GM18873 (cell line): ENCODE results near the gene MGLL.
A peak's percentile ranks its signal among the peaks of the same experiment; 100 is the strongest.

Experiments
- ATAC-seq: cut with Tn5 transposase; IDR thresholded peaks from one replicate; pipeline ENCODE4 v1.9.1; 2021; ENCODE audit warnings: mild to moderate bottlenecking, moderate library complexity, moderate number of reproducible peaks; ENCODE audit not compliant: unreplicated experiment, low FRiP score

Gene MGLL

DNA sequence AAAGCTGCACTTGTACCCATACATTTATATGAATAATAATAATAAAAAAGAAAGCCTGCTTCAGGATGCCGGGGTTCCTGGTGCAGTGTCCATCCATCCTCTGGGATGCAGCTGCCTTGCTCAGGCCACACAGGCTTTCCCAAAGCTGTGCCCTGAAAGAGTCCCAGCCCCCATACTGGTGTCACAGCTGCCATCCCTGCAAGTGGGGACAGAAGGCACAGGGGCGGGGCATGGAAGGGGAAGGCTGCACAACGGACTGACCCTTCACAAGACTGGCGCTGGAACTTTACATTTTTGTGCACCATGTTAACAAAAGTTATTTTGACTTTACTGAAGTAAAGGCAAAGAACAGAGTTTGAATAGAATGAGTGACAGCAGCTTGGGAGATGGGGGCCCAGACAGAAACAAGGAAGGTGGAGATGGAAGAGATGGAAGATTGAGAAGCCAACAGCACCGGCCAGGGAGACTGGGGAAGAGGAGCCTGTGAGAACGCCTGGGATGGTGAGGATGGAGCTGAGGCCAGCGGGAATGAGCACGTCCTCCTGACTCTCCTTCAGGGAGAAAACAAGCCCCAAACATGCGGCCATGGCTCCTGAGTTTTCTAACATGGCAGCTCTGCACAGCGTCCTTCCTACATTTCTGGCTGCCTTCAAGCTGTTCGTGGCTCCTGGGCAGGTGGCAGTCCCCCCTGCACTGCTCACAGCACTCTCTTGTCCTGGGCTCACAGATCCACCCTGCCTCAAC lies 76.5 kb downstream of the MGLL start:
- no peak for ATAC-seq

DNA sequence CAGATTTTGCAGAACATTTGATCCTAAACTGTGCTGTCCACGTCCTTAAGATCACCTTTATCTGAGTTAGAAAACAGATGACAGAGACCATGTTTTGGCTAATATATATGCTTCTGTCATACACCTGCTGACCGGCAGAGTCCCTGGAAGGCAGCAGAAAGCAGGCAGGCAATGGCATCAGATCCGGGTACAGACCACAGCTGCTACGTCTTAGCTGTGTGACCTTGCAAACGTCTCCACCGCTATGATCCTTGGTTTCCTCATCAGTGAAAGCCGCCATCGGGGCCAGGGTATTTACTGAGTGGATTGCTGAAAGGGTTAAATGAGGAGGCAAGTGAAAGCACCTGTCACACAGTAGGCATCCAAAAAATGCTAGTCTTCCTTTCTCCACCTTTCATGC lies 77.4 kb downstream of the MGLL start:
- ATAC-seq: no peak

DNA sequence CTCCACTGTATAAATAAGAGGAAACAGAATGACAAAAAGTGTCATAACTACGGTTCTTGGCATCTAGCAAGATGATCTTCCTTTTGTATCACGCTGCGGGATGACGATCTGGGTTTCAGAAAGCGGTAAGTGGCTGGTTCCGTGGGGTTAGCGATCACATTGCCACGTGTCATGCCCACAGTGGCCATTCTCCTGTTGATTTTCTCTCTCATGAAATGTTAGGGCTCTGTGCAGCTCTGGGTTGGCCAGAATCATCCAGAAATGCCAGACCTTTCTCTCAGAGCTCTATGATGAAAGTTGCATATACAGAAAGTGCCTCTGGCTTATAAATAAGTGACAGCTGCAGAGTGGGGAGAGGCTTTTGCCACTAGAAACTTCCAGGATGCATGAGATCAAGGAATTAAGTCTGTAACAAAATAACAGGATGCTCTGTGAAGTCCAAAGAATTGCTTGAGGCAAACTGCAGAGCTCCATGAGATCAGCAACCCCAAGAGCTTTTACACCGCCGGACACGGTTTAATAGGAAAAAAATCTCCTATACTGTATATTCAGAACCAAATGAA lies 78.0 kb downstream of the MGLL start:
- ATAC-seq: no peak

DNA sequence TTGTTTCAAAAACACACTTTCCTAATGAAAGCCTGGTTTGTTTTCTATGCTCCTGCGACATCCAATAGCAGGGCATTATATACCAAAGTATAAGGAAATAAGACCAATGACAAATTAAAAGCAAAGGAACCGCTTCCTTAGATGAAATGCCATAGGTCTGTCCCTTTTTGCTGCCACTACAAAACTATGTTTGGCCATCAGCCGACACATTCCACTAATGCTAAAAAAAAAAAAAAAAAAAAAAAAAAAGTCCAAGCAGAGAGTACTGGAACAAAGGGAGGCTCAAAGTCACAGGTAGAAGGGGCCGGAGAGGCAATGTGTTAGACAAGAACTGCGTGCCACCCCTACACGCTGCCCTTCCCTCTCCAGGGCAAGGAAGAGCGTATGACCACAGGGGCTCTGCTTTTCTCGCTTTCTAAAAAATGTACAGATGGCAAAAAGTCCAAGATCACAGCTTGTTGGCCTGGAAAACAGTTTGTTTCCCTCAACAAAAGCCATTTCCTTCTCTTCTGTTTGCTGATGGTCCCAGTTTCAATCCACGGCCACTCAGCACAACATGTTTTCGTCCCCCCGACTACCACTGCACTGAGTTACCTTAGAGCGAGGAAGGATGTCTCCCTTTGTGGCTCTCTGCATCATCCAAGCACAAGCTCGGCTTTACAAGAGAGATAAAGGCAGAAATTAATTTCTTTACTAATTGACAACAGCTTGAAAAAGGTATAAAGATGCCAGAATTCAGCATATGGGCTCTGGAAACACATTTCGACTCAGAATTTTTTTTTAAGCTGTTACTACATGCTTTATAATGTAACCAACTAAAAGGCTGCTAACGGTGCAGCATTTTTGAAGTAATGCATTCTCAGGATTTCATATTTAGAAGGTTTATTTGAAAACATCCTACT lies 78.7 kb downstream of the MGLL start:
- ATAC-seq: no peak

DNA sequence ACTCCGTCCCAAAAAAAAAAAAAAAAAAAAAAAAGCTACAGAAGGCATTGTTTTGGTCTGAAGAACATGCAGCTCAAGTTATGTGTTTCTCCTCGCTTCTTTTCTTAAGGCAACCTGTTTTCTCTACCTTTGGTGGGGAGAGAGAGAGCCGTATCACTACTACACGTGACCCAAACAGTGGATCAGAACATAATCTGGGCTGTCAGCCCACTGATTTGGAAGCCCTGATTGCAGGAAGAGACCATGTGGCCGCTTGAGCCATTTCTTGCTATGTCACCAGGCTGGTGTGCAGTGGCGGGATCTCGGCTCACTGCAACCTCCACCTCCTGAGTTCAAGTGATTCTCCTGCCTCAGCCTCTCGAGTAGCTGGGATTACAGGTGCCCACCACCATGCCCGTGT lies 79.7 kb downstream of the MGLL start:
- no peak for ATAC-seq

DNA sequence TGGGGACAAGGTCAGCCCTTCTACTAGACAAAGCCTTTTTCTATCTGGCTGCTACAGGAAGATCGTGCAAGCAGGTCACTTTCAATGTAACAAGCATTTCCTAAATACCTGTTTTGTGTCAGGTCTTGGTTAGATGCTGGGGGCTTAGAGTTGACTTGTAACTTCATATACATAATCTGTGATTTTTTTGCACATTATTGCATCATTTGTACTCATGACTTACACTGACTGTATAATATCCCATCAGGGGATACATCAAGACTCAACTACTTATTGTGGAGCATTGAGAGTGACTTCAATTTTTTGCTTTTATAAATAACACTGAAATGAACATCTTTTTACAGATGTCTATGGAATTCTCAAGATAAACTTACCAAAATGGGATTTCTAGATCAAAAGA lies 80.6 kb downstream of the MGLL start:
- no peak for ATAC-seq

DNA sequence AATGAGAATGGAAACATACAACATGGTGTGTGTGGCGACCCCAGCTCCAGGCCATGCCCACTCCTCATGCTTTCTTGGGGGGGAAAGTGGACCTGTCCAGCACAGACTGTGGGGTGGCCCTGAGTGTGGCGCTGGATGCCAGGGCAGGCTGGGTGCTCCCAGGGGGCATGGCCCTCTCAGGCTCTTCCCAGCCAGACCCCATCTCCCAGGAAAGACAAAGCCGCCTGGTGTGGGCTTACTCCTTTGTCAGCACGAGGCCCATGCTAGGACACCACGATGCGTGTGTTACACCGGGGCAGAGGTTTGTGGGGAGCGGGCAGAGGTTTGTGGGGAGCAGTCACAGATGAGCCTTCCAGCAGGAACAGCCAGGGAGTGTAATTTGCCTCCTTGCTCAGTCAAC lies 81.1 kb downstream of the MGLL start:
- ATAC-seq: no peak

DNA sequence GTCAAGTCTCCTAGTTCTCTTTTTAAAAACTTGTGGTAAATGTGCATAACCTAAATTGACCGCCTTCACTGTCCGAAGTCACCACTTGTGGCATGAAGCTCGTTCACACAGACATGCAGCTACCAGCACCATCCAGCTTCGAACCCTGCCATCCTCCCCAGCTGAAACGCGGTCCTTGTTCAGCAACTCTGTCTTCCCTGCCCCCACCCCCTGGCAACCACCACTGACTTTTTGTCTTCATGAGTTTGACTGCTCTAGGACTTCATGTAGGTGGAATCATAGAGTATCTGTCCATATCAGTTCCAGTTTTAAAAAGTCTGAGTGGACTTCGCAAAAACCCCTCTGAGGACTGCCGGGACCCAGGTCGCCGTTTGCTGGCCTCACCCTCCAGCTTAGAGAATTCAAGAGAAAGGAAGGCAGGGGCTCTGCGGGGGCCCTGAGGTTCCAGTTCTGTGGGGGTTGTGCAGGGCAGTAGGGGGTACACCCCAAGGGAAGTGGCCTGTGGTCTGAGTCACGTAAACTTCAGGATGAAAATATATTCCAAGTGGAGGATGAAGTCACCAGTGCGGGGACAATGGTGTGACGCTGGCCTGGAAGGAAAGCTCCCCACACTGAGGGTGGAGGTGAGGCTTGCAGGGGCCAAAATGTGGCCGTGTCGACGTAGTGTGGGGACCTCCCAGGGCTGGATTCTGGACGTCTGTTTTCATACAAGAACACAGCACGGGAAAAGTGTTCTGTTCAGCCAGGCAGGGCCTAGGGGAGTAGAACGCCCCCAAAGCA lies 82.0 kb downstream of the MGLL start:
- no peak for ATAC-seq

DNA sequence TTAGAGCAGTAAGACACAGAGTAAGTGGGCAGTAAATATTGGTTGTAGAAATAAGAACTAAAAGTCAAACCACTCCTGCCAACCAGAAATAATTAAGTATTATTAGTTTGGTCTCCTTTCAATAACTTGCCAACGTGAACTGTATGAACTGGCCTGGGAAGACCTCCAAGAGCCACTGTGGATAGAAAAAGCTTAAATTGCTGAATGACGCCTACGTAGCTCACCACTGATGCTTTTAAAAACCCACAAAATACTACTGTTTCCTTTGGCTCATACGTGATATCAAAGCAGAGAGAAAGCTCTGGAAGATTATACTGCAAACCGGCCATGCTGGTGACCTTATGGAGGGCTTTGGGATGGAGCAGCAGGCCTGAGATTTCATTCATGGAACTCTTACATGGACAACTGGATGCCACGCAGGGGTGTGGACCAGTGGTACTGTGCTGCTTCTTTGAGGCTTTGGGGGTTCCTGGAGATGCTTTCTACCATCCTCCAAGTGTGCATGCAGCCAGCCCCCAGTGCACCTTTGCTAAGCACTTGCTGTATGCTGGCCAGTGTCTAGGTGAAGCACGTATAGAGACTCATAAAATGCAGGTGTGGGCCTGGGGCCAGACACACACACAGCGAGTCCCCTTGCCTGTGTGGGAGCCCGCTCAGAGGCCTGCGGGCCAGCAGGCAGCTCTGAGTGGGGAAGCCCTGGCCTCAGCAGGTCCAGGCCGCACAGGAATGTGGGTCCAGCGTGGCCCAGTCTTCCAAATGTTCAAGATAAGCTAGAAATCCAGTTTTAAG lies 82.8 kb downstream of the MGLL start:
- ATAC-seq: no peak

DNA sequence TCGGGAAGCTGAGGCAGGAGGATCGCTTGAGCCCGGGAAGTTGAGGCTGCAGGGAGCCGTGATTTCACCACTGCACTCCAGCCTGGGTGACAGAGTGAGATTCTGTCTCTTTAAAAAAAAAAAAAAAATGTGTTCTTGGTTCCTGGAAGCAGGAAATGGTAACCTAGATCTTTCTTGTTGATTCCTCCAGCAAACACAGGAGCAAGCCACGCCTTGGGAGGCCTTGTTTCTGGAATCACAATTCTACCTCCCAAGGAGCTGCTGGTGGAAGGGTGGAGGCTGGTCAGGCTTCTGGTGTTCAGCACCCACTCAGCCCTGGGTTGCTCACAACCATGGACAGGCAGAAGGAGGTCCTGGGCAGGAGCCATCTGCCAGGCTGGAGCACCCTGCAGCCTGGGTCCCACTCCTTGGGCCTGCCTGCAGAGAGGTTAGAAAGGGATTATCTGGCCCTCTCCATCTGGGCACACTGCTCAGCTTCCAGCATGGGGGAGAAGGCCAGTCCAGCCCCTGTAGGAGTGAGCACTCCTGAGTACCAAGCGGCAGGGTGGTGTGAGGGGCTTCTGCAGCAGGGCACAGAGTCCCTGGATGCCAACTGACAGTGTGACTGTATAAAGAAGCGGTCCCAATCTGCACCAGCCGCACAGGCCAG lies 84.0 kb downstream of the MGLL start:
- no peak for ATAC-seq

DNA sequence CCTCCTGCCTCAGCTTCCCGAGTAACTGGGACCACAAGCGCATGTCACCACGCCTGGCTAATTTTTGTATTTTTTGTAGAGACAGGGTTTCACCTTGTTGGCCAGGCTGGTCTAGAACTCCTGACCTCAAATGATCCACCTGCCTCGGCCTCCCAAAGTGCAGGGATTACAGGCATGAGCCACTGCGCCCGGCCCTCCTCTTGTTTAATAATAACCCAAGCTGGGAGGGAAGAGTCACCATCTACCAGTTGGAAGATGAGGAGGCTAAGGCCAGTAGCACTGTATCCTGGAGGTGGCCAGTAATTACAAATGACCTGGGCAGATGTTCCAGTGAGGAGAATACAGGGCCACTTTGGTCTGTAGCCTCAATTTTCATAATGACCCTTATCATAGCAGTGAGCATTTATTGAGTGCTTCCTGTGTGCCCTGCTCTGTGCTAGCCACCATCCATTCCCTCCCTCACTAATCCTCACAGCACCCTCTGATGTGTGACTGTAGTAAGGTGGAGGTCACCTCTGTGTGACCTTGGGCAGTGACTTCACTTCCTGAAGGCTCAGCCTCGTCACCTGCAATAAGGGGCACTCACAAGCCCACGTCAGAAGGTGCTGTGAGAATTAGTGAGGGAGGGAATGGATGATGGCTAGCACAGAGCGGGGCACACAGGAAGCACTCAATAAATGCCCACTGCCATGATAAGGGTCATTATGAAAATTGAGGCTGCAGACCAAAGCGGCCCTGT lies 85.3 kb downstream of the MGLL start:
- ATAC-seq: no peak

DNA sequence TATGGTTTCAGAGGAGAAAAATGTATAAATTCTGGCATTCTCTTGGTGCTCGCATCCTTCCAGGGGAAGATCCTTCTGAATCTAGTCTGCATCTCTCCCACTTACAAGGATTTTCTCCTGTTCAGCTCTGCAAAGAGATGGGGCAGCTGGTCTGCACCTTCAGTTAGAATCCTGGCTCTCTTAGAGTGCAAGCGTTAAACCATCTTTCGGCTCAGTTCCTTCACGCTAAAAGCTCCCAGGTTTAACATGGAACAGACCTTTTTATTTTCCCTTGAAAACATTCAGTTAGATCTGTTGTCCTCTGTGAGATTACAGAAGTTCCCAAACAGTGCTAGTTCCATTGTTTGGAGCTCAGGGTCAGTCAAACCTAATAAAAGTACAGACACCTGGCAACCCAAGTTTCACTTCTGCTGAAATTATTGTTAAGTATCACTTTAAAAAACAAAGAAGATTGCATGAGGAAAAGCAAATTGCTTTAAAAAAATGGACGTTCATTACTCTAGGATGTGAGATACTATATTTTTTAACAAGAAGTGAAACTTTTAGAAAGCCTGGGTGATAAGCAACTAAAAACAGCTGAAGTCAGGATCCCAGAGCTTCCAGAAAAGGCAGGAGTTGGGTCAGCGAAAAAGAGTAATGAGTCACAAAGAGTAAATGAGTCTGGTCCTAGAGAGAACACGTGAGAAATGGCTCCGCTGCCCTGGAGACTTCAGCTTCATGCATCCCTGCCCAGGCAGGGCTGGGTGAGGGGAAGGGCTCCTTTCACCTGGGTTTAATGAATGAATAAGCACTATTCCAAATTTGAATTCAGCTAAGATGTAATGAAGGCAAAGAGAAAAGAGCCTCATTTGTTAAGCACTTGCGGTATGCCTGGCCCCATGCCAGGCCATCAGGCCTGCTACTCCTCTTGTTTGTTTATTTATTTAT lies 86.3 kb downstream of the MGLL start:
- peak; percentile 70 for ATAC-seq

DNA sequence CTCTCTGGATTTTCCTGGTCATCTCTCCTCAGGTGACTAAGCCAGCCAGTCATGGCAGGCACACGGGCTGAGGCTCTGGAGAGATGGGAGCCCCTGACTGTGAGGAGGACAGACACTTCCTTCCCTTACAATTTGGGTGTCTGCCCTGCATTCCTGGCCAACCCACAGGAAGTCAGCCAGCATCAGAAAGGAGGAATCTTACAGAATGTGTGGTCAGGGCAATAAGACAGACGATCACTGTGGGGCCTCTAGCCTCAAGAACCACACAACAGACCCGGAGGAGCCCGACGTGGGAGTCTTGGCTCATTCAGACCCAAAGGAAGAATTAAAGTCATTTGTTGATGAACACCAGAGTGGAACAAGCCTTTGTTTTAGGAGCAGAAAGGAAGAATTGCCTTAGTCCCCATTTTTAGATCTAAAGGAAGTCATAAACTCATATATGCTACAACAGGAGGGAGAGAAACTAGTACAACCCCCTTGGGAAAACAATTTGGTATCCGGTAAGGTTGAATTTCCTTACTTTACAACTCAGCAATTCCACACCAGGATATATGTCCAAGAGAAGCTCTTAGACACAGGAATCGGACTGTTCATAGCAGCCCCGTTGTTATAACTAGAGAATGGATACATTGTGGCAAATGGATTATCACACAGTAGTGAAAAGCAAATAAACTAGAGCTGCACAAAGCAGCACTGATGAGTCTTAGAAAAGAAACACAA lies 87.4 kb downstream of the MGLL start:
- ATAC-seq: no peak

DNA sequence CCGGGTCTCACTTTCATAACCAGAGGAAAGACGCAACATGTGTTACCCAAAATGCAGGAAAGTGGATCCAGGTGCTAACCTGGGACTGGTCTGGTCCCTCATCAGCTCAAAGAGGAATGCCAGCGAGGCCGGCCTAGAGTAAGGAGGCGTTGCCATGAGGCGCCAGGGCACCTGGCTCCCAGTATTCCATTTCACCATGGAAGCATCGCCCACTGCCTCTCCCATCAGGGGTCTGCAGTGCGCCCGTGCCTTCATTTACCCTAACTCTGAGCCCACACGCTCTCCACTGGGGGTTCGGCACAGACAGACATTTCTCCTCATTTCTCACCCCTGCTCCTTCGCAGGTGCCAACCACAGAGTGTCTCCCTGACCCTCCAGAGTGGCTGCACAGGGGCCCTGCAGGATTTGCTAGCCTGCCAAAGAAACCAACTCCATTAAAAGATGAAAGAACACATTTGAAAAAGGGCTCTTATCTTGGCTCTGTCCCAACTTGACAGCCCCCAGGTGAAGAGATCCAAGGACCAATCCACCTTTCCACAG lies 88.1 kb downstream of the MGLL start:
- ATAC-seq: no peak

DNA sequence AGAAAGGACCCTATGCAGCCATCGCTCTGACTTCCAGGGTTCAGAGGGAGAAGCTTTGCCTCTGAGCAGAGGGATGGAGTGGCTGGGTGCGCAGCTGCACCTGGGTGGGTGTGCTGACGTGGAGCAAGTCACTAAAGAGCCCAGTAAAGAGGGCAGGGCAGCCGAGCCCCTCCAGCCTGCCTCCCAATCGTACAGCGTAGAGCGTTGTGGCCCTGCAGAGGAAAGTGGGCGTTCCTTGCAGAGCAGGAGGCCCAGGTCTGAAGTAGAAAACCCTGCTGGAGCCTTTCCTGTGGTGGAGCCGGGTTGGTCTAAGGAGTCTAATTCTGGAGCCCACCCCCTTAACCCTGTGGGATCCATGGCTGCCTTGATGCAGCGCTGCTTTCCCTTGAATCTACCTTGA lies 88.5 kb downstream of the MGLL start:
- no peak for ATAC-seq

DNA sequence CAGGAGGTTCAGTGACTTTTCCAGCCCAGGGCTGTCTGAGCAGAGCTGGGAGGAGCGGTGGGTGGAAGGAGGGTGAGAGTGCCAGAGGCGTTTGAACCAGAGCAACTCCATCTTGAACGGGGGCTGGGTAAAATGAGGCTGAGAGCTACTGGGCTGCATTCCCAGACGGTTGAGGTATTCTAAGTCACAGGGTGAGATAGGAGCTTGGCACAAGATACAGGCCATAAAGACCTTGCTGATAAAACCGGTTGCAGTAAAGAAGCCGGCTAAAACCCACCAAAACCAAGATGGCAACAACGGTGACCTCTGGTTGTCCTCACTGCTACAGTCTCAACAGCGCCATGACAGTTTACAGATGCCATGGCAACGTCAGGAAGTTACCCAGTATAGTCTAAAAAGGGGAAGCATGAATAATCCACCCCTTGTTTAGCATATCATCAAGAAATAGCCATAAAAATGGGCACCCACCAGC lies 89.4 kb downstream of the MGLL start:
- no peak for ATAC-seq

DNA sequence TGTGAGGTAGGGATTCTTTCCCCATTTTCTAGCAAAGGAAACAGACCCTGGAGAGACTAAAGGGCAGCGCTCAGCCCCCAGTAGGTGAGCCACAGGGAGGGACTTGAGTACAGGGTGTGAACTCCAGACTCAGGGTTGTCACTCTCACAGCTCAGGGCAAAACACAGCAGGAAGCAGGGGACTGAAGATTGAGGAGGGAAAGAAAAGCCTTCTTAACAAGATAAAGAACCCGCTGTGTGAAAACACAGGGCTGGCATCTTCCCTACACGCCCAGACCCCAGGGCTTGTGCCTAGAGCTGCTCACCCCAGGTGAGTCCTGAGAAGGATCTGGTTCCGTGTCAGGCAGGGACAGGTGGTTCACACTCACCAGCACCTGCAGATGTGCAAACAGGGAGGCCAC lies 90.0 kb downstream of the MGLL start:
- ATAC-seq: no peak
